Fibroblast of mammary gland (primary cell): ENCODE results near the gene ZCWPW1.

ENCODE experiments used
- DNase-seq: peaks from one replicate; pipeline ENCODE4 v3.0.0-alpha.2; 2010; ENCODE audit warnings: low read depth
- H3K4me3 ChIP-seq: 2 replicates; pipeline ENCODE4 v1.5.1; 2011; ENCODE audit warnings: low read depth, mild to moderate bottlenecking, low read length, moderate library complexity; ENCODE audit not compliant: control insufficient read depth
- CTCF ChIP-seq: conservative IDR thresholded peaks from 2 replicates; pipeline ENCODE4 v1.5.1; 2011; ENCODE audit warnings: low read depth, low read length, inconsistent platforms; ENCODE audit not compliant: control insufficient read depth, insufficient read depth

ZCWPW1 gene

GRCh38 chr7:100372256-100372655, 56.2 kb downstream of the ZCWPW1 start:
- TF ChIP-seq CTCF: no peak
- H3K4me3 ChIP-seq: no peak overlapping the region
- DNase-seq: peak; percentile 61

GRCh38 chr7:100371561-100372171, 56.8 kb downstream of the ZCWPW1 start:
- no peak for DNase-seq
- no peak overlapping the region for H3K4me3 ChIP-seq
- TF ChIP-seq CTCF: no peak

GRCh38 chr7:100370746-100371145, 57.8 kb downstream of the ZCWPW1 start:
- no peak overlapping the region for H3K4me3 ChIP-seq
- no peak for TF ChIP-seq CTCF
- DNase-seq: no peak

GRCh38 chr7:100370303-100370702, 58.2 kb downstream of the ZCWPW1 start:
- TF ChIP-seq CTCF: no peak
- no peak overlapping the region for H3K4me3 ChIP-seq
- DNase-seq: no peak

GRCh38 chr7:100369105-100369504, 59.4 kb downstream of the ZCWPW1 start:
- no peak for DNase-seq
- no peak overlapping the region for H3K4me3 ChIP-seq
- TF ChIP-seq CTCF: no peak

- TF ChIP-seq CTCF: no peak
- H3K4me3 ChIP-seq: no peak overlapping the region
- DNase-seq: no peak
These were observed 60.6 kb downstream of the ZCWPW1 start for GRCh38 chr7:100367676-100368613.
